Endothelial cell of umbilical vein (primary cell): ENCODE results near the gene NELFA. TPM values are rescaled to one million over a fixed set of nuclear protein-coding genes. Genes with fewer than 3 reads are reported as not detected.

Source experiments
- BruUV-seq: library from RNA; stranded (reverse); fragments of 400-500 nt; replicated peaks from 2 replicates; lab custom pipeline; 2021; lab: Mats Ljungman, UMichigan
- CTCF ChIA-PET: fragments of 300-600, 350-600 bp; sonication (Branson Sonifier 250); formaldehyde crosslinking; loops from one replicate; lab custom pipeline; 2021; ENCODE audit warnings: antibody characterized with exemption, inconsistent platforms; lab: Charles Lee
- POLR2A ChIA-PET: fragments of 300-600, 350-600 bp; sonication (Branson Sonifier 250); formaldehyde crosslinking; loops from one replicate; lab custom pipeline; 2021; ENCODE audit warnings: antibody characterized with exemption, inconsistent platforms; lab: Charles Lee
- DNase-seq: peaks from one replicate; pipeline ENCODE4 v3.0.0-alpha.2; 2011; ENCODE audit warnings: low read depth, low spot score
- FAIRE-seq: peaks from 2 replicates; lab custom pipeline; 2011; peaks lifted over from hg19 to GRCh38; lab: Jason Lieb, UNC
- H2AFZ ChIP-seq: 2 replicates; pipeline ENCODE4 v1.6.0; 2012; ENCODE audit warnings: low read depth, low read length, control low read depth, inconsistent platforms
- H3K27ac ChIP-seq: 2 replicates; pipeline ENCODE4 v1.5.1; 2011; ENCODE audit warnings: low read depth, mild to moderate bottlenecking, control low read depth, low read length, moderate library complexity; ENCODE audit not compliant: insufficient read depth
- H3K27me3 ChIP-seq, 2 experiments: 2 replicates each; pipeline versions ENCODE4 v1.6.0 to v1.6.1; 2011; ENCODE audit warnings: low read length in 2 of 2, mixed read lengths in 1 of 2; ENCODE audit not compliant: control insufficient read depth in 2 of 2, insufficient read depth in 2 of 2
- H3K36me3 ChIP-seq, 2 experiments: 2 replicates in 1 of 2; 3 replicates in 1 of 2; pipeline ENCODE4 v1.5.1; 2011; ENCODE audit warnings: low read length in 2 of 2, mild to moderate bottlenecking in 1 of 2, moderate library complexity in 1 of 2; ENCODE audit not compliant: control insufficient read depth in 2 of 2, insufficient read depth in 2 of 2; ENCODE audit errors: extremely low read depth in 1 of 2
- H3K4me1 ChIP-seq: 3 replicates; pipeline ENCODE4 v1.5.1; 2011; ENCODE audit warnings: mild to moderate bottlenecking, low read length; ENCODE audit not compliant: control insufficient read depth, insufficient read depth; ENCODE audit errors: extremely low read depth
- H3K4me2 ChIP-seq: 2 replicates; pipeline ENCODE4 v1.6.1; 2011; ENCODE audit warnings: low read length, control low read depth, mixed read lengths; ENCODE audit not compliant: insufficient read depth
- H3K4me3 ChIP-seq, 3 experiments: fragments of 200-600 bp in 1 of 3; sonication (generic), shearing (Covaris generic) in 1 of 3; replicated peaks in 1 of 3; 2 replicates each; pipeline ENCODE4 v1.5.1; 2011 to 2016; ENCODE audit warnings: control low read depth in 3 of 3, low read length in 3 of 3, mild to moderate bottlenecking in 2 of 3, inconsistent platforms in 1 of 3, low read depth in 1 of 3, moderate library complexity in 1 of 3; ENCODE audit not compliant: insufficient read depth in 1 of 3
- H3K79me2 ChIP-seq: 2 replicates; pipeline ENCODE4 v1.6.0; 2012; ENCODE audit warnings: low read length, inconsistent platforms; ENCODE audit not compliant: control insufficient read depth, insufficient read depth
- H3K9ac ChIP-seq: replicated peaks from 2 replicates; pipeline ENCODE3; 2011; ENCODE audit warnings: low read length, control low read depth; ENCODE audit not compliant: insufficient read depth; ENCODE audit errors: extremely low read depth
- H3K9me1 ChIP-seq: replicated peaks from 3 replicates; pipeline ENCODE4 v1.6.0; 2011; ENCODE audit warnings: mild to moderate bottlenecking, low read length; ENCODE audit not compliant: control insufficient read depth, insufficient read depth; ENCODE audit errors: extremely low read depth
- H3K9me3 ChIP-seq: replicated peaks from 2 replicates; pipeline ENCODE4 v1.5.1; 2012; ENCODE audit warnings: low read length, inconsistent platforms; ENCODE audit not compliant: control insufficient read depth, insufficient read depth
- H4K20me1 ChIP-seq: replicated peaks from 2 replicates; pipeline ENCODE3; 2011; ENCODE audit warnings: mild to moderate bottlenecking, low read length; ENCODE audit not compliant: control insufficient read depth, insufficient read depth; ENCODE audit errors: extremely low read depth
- CTCF ChIP-seq, 2 donors: IDR thresholded peaks; 1 replicate in 1 of 2; 2 replicates in 1 of 2; pipeline ENCODE4 v1.5.1; 2011; ENCODE audit warnings: low read length in 2 of 2, mild to moderate bottlenecking in 2 of 2, moderate library complexity in 2 of 2, control low read depth in 1 of 2, inconsistent platforms in 1 of 2, low read depth in 1 of 2; ENCODE audit not compliant: insufficient read depth in 1 of 2; ENCODE audit errors: extremely low read depth in 1 of 2
- EZH2 ChIP-seq: IDR thresholded peaks from 2 replicates; pipeline ENCODE4 v1.6.1; 2012; ENCODE audit warnings: borderline replicate concordance, low read depth, mild to moderate bottlenecking, moderate library complexity, low read length, inconsistent platforms; ENCODE audit not compliant: severe bottlenecking
- FOS ChIP-seq: IDR thresholded peaks from 2 replicates; pipeline ENCODE4 v1.6.1; 2011; ENCODE audit warnings: mild to moderate bottlenecking, low read length, moderate library complexity, borderline replicate concordance; ENCODE audit not compliant: insufficient read depth
- GATA2 ChIP-seq: IDR thresholded peaks from 2 replicates; pipeline ENCODE4 v1.7.0; 2011; ENCODE audit warnings: low read depth, mild to moderate bottlenecking, moderate library complexity, mixed read lengths, low read length; ENCODE audit not compliant: insufficient read length, insufficient read depth
- JUN ChIP-seq: IDR thresholded peaks from 2 replicates; pipeline ENCODE4 v1.6.1; 2011; ENCODE audit warnings: borderline replicate concordance, low read depth; ENCODE audit not compliant: insufficient read length, insufficient read depth
- MAX ChIP-seq: IDR thresholded peaks from 2 replicates; pipeline ENCODE4 v1.6.1; 2011; ENCODE audit not compliant: insufficient read depth, insufficient read length
- MYC ChIP-seq: IDR thresholded peaks from one replicate; pipeline ENCODE4 v1.6.1; 2011; ENCODE audit warnings: mild to moderate bottlenecking, low read depth, low read length
- POLR2A ChIP-seq: IDR thresholded peaks from 2 replicates; pipeline ENCODE4 v1.6.1; 2012; ENCODE audit warnings: low read depth, mild to moderate bottlenecking, control low read depth, low read length
- POLR2AphosphoS5 ChIP-seq: IDR thresholded peaks from 2 replicates; pipeline ENCODE4 v1.6.1; 2012; ENCODE audit warnings: low read depth, mild to moderate bottlenecking, control low read depth, low read length, moderate library complexity; ENCODE audit not compliant: insufficient read depth
- dilution Hi-C: fragments of 300-500 bp; cut with MboI; formaldehyde crosslinking; loops from one replicate; pipeline ENCODE4 v1.15.0; 2019; ENCODE audit warnings: low sequenced_read_pairs; ENCODE audit not compliant: extremely low pct_ligation_motif_present
- intact Hi-C: fragments of 100-400 bp; cut with micrococcal nuclease; formaldehyde crosslinking; loops from one replicate; pipeline ENCODE4 v1.10.0; 2022
- polyA plus RNA-seq, 4 experiments: library from polyadenylated mRNA; depleted of rRNA in 3 of 4; stranded (reverse) in 3 of 4; unstranded in 1 of 4; fragments of >200 nt; gene quantifications; 2 replicates each; pipeline versions ENCODE4 v1.2.1 to v1.2.3, GENCODE V29; 2011 to 2012; ENCODE audit warnings: missing spikeins in 1 of 4
- total RNA-seq: library from RNA; stranded (reverse); gene quantifications from 2 replicates; pipeline ENCODE4 v1.2.3, GENCODE V29; 2021

NELFA gene
- total and polyA plus RNA-seq, 2 donors (not counting 3 experiments of a cell fraction or from before 2014, with no cell fraction given), result 22.8 to 30.3 TPM

GRCh38 chr4:2009651-2010233, 968 bp upstream of the NELFA start:
- H3K27ac ChIP-seq, result peak overlapping the region; percentile 88
- ChIA-PET CTCF (interaction anchor here (0.6 to 1.8 kb wide), 5 partner anchors 8 to 210 kb away, joined by 3 to 7 read pairs (median 4); a partner anchor contains a TSS), POLR2A (interaction anchor here (0.7 kb wide), 1 partner anchor 180 kb away, joined by 3 read pairs; no protein-coding TSS in a partner anchor)
- H3K79me2 ChIP-seq, result peaks cover 31% of the 10 kb centered on the region
- dilution Hi-C loops (no loop called here), intact Hi-C loops (loop anchor here (2.0 kb wide), 1 partner anchor 31 kb away; a partner anchor contains a TSS)
- TF ChIP-seq CTCF (IDR thresholded peaks at IDR 0.05; ENCODE audit: extremely low read depth in 1 of 2, insufficient read depth in 1 of 2, low read depth in 1 of 2, low read length in 2 of 2) (peak; percentile 22 to 48), JUN (no peak), POLR2A (no peak), GATA2 (no peak)
- peak overlapping the region; percentile 89 for H3K9ac ChIP-seq
- H3K27me3 ChIP-seq, result no peaks in the 10 kb centered on the region
- H3K36me3 ChIP-seq, result peaks cover 0 to 3% of the 10 kb centered on the region in 2 experiments
- H4K20me1 ChIP-seq, result no peaks in the 10 kb centered on the region
- peaks cover 16% of the 10 kb centered on the region for H3K4me1 ChIP-seq
- peak overlapping the region; percentile 1 to 96 (median 44) for H3K4me3 ChIP-seq
- DNase-seq (peak; percentile 78), FAIRE-seq (no peak)
- no TSS peak for BruUV-seq
- peak overlapping the region; percentile 88 for H3K4me2 ChIP-seq
- H3K9me3 ChIP-seq, result no peaks in the 10 kb centered on the region
- peak overlapping the region; percentile 70 for H2AFZ ChIP-seq
- no peaks in the 10 kb centered on the region for H3K9me1 ChIP-seq

GRCh38 chr4:2008671-2008920, 178 bp downstream of the NELFA start:
- POLR2A ChIA-PET, result no interaction called here
- peaks cover 16% of the 10 kb centered on the region for H3K4me1 ChIP-seq
- peak overlapping the region; percentile 89 for H3K9ac ChIP-seq
- no peaks in the 10 kb centered on the region for H3K9me1 ChIP-seq
- no peaks in the 10 kb centered on the region for H3K9me3 ChIP-seq
- no peaks in the 10 kb centered on the region for H3K27me3 ChIP-seq
- H3K36me3 ChIP-seq, result peaks cover 0 to 3% of the 10 kb centered on the region in 2 experiments
- H3K27ac ChIP-seq, result peak overlapping the region; percentile 88
- peaks cover 3% of the 10 kb centered on the region for H4K20me1 ChIP-seq
- no TSS peak for BruUV-seq
- no peak for DNase-seq
- H3K79me2 ChIP-seq, result peaks cover 36% of the 10 kb centered on the region
- H2AFZ ChIP-seq, result peak overlapping the region; percentile 64
- H3K4me2 ChIP-seq, result no peak overlapping the region
- intact Hi-C loops (loop anchor here (2.0 kb wide), 1 partner anchor 32 kb away; a partner anchor contains a TSS), dilution Hi-C loops (no loop called here)
- no peak for FAIRE-seq
- peak overlapping the region; percentile 1 to 96 (median 44) for H3K4me3 ChIP-seq
- TF ChIP-seq JUN, result no peak
- no peak for TF ChIP-seq MAX
- no peak for TF ChIP-seq MYC
- no peak for TF ChIP-seq POLR2A
- TF ChIP-seq FOS, result no peak
- no peak for TF ChIP-seq GATA2
- TF ChIP-seq EZH2, result no peak
- no peak for TF ChIP-seq CTCF (IDR thresholded peaks at IDR 0.05; ENCODE audit: extremely low read depth in 1 of 2, insufficient read depth in 1 of 2, low read depth in 1 of 2, low read length in 2 of 2)
- TF ChIP-seq POLR2AphosphoS5, result no peak
- CTCF ChIA-PET, result interaction anchor here (1.8 kb wide), 1 partner anchor 212 kb away, joined by 4 read pairs; no protein-coding TSS in a partner anchor
